PC-3 (cell line): ENCODE measurements around the gene TMEM131.

Experiments used
- CTCF ChIP-seq: fragments of 300-600 bp; sonication (generic); conservative IDR thresholded peaks from 2 replicates; pipeline ENCODE4 v1.5.1; 2017; ENCODE audit warnings: antibody characterized with exemption, low read depth, mild to moderate bottlenecking, low read length
- EZH2phosphoT487 ChIP-seq: fragments of 300-600 bp; sonication (generic); IDR thresholded peaks from 2 replicates; pipeline ENCODE4 v1.6.1; 2018; ENCODE audit warnings: mild to moderate bottlenecking, antibody characterized with exemption, low read length, borderline replicate concordance

DNA sequence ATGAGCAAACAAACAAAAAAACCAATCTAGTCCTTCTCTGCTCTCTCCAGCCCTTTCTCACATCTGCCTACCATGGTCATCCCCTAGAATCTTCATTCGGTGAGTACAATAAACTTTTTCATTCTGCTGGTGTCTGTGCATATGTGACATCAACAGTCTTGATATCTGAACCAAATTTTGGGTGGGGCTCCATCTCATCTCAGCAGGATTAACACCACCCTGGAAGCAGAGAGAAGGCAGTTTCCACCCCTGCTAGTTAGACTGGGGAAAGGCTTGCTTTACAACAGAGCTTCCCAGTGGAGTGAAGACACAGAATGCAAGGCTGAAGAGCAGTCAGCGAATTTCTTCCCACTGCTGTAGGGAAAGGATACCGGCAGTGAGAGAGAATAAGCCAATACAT is 116.9 kb downstream of the TMEM131 start:
- TF ChIP-seq CTCF (no peak), EZH2phosphoT487 (no peak)
